Testis (tissue), 2 donors: ENCODE results near the gene NEK2.

ENCODE experiments used
- POLR2A ChIP-seq: fragments of 450-650 bp; IDR thresholded peaks from one replicate; pipeline ENCODE4 v1.6.1; 2017; ENCODE audit warnings: antibody characterized with exemption, mild to moderate bottlenecking, moderate library complexity
- TF ChIP-seq, protein P1 (sequence below), 3 experiments: fragments of 450-650 bp in 2 of 3; fragments of 200-600 bp in 1 of 3; sonication (generic) in 1 of 3; IDR thresholded peaks; one replicate each; pipeline ENCODE4 v1.5.1; 2016 to 2019; ENCODE audit warnings: antibody characterized with exemption in 3 of 3, mild to moderate bottlenecking in 2 of 3, moderate library complexity in 1 of 3

DNA sequence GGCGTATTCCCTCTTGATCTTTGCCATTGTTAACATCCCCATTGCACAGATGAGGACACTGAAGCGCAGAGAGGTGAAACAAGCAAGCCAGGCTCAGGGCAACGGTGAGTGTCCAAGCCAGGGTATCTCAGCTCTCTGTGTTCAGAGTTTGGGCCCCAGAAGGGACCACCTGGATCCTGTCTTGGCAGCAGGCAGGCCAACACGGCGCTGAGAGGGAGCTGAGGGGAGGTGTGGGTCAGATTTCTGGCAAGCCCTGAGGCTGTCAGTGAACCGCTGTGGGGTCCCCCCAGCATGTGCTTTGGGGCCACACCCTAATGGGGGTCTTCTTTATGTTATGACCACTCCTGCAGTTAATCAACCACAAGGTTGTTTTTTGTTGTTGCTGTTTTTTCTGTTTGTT is 23.1 kb downstream of the NEK2 start:
- TF ChIP-seq, protein P1, sequence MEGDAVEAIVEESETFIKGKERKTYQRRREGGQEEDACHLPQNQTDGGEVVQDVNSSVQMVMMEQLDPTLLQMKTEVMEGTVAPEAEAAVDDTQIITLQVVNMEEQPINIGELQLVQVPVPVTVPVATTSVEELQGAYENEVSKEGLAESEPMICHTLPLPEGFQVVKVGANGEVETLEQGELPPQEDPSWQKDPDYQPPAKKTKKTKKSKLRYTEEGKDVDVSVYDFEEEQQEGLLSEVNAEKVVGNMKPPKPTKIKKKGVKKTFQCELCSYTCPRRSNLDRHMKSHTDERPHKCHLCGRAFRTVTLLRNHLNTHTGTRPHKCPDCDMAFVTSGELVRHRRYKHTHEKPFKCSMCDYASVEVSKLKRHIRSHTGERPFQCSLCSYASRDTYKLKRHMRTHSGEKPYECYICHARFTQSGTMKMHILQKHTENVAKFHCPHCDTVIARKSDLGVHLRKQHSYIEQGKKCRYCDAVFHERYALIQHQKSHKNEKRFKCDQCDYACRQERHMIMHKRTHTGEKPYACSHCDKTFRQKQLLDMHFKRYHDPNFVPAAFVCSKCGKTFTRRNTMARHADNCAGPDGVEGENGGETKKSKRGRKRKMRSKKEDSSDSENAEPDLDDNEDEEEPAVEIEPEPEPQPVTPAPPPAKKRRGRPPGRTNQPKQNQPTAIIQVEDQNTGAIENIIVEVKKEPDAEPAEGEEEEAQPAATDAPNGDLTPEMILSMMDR (IDR thresholded peaks at IDR 0.05), result no peak
- no peak for TF ChIP-seq POLR2A
